Muscle of back (tissue), 11 donors: Measurements from ENCODE around the gene APOBEC3F. TPM values are rescaled to one million over a fixed set of nuclear protein-coding genes. Genes with fewer than 3 reads are reported as not detected.

ENCODE experiments used
- DNase-seq, 3 donors: peaks; one replicate each; pipeline versions ENCODE4 v3.0.0 to v3.0.0-alpha.2; 2013
- polyA plus RNA-seq, 10 donors: library from polyadenylated mRNA; unstranded; fragments of 120-200 nt; gene quantifications; one replicate each; pipeline ENCODE4 v1.2.1, GENCODE V29; 2013; ENCODE audit not compliant: insufficient read length in 10 of 10

Gene APOBEC3F
- polyA plus RNA-seq, 10 donors, result 1.8 to 4.4 (median 3.1) TPM

GRCh38 chr22:39091126-39092081, 50.7 kb downstream of the APOBEC3F start:
- DNase-seq, result no peak

- DNase-seq, result no peak
Observed at GRCh38 chr22:39092111-39092862, 51.6 kb downstream of the APOBEC3F start.

- DNase-seq, result no peak
Observed at GRCh38 chr22:39094717-39095389, 54.2 kb downstream of the APOBEC3F start.

- DNase-seq, result no peak
Observed at GRCh38 chr22:39095971-39096370, 55.3 kb downstream of the APOBEC3F start.

- no peak for DNase-seq
Observed at GRCh38 chr22:39097098-39098020, 56.7 kb downstream of the APOBEC3F start, which contains the start of gene APOBEC3H. APOBEC3H (plus strand) TSS chr22:39097244; CDS start chr22:39100279, 3,035 bp downstream.

GRCh38 chr22:39098026-39098425, 57.4 kb downstream of the APOBEC3F start:
- DNase-seq, result no peak

GRCh38 chr22:39098576-39098975, 57.9 kb downstream of the APOBEC3F start:
- no peak for DNase-seq

GRCh38 chr22:39101226-39101625, 60.6 kb downstream of the APOBEC3F start:
- no peak for DNase-seq

- DNase-seq, result no peak
Observed at GRCh38 chr22:39103431-39103830, 62.8 kb downstream of the APOBEC3F start.

Other genes starting within 250 kb of the APOBEC3F start
- gene DNAL4, start 246.7 kb upstream of the APOBEC3F start, polyA plus RNA-seq, result 10 to 100 TPM in 8 of 10 donors, 1 to 10 TPM in 2; 8.6 to 18.1 (median 11.9) TPM
- 1 to 10 TPM; 4.0 to 6.4 (median 4.9) TPM for gene NPTXR, start 196.8 kb upstream of the APOBEC3F start, polyA plus RNA-seq
- 10 to 100 TPM; 21.8 to 49.6 (median 30.8) TPM for gene CBX6, start 168.6 kb upstream of the APOBEC3F start, polyA plus RNA-seq
- 1 to 10 TPM in 2 of 10 donors, under 1 TPM in 3, not detected in 5; 0.26 to 2.1 (median 0.70) TPM for gene APOBEC3A, start 83.3 kb upstream of the APOBEC3F start, polyA plus RNA-seq
- 1 to 10 TPM in 8 of 10 donors, under 1 TPM in 2; 0.77 to 5.8 (median 3.8) TPM for gene APOBEC3B, start 58.5 kb upstream of the APOBEC3F start, polyA plus RNA-seq
- 1 to 10 TPM; 4.4 to 8.3 (median 6.4) TPM for gene APOBEC3C, start 26.6 kb upstream of the APOBEC3F start, polyA plus RNA-seq
- 1 to 10 TPM in 4 of 10 donors, under 1 TPM in 6; 0.21 to 1.7 (median 0.88) TPM for gene APOBEC3D, start 19.7 kb upstream of the APOBEC3F start, polyA plus RNA-seq
- 1 to 10 TPM; 2.3 to 6.5 (median 3.9) TPM for gene APOBEC3G, start 36.4 kb downstream of the APOBEC3F start, polyA plus RNA-seq
- under 1 TPM in 1 of 10 donors, not detected in 9; 0.33 TPM for gene APOBEC3H, start 56.4 kb downstream of the APOBEC3F start, polyA plus RNA-seq
- 1 to 10 TPM; 2.7 to 4.9 (median 3.6) TPM for gene CBX7, start 111.8 kb downstream of the APOBEC3F start, polyA plus RNA-seq
- 10 to 100 TPM; 14.6 to 23.9 (median 16.9) TPM for gene PDGFB, start 204.1 kb downstream of the APOBEC3F start, polyA plus RNA-seq